Pons (tissue), 1 donor: ENCODE data around the gene MAP7D2.
A peak's percentile ranks its signal among the peaks of the same experiment; 100 is the strongest.

Experiments used
- DNase-seq: peaks from one replicate; pipeline ENCODE4 v3.0.0-alpha.2; 2016; ENCODE audit warnings: low spot score

MAP7D2 gene

GRCh38 chrX:20038966-20039365 lies 77.7 kb downstream of the MAP7D2 start:
- DNase-seq = no peak

GRCh38 chrX:20037186-20037585 lies 79.5 kb downstream of the MAP7D2 start:
- DNase-seq = no peak

- DNase-seq = no peak
Measured at GRCh38 chrX:20032201-20032600, 84.5 kb downstream of the MAP7D2 start.

GRCh38 chrX:20029728-20030127 lies 87.0 kb downstream of the MAP7D2 start:
- DNase-seq = no peak

GRCh38 chrX:20028588-20028987 lies 88.1 kb downstream of the MAP7D2 start:
- DNase-seq = no peak

GRCh38 chrX:20026278-20026677 lies 90.4 kb downstream of the MAP7D2 start:
- no peak for DNase-seq

GRCh38 chrX:20019672-20020365 lies 96.9 kb downstream of the MAP7D2 start:
- DNase-seq = no peak

GRCh38 chrX:20016616-20016945 lies 100.1 kb downstream of the MAP7D2 start:
- no peak for DNase-seq

- DNase-seq = no peak
Measured at GRCh38 chrX:20015945-20016615, 100.6 kb downstream of the MAP7D2 start.

GRCh38 chrX:20015422-20015821 lies 101.3 kb downstream of the MAP7D2 start:
- no peak for DNase-seq

- DNase-seq = no peak
Measured at GRCh38 chrX:20011608-20012007, 105.1 kb downstream of the MAP7D2 start.

- no peak for DNase-seq
Measured at GRCh38 chrX:20007962-20008622, 108.6 kb downstream of the MAP7D2 start.

- DNase-seq = no peak
Measured at GRCh38 chrX:20005883-20006282, 110.8 kb downstream of the MAP7D2 start.

- DNase-seq = no peak
Measured at GRCh38 chrX:20001588-20001987, 115.1 kb downstream of the MAP7D2 start.

GRCh38 chrX:19991350-19991718 lies 125.4 kb downstream of the MAP7D2 start:
- no peak for DNase-seq

GRCh38 chrX:19990556-19991349 lies 126.0 kb downstream of the MAP7D2 start, which contains the start of gene BCLAF3:
Gene BCLAF3 (minus strand): TSS chrX:19991061. CDS start chrX:19970264, 20,797 bp downstream.
- peak; percentile 79 for DNase-seq

- peak; percentile 6 for DNase-seq
Measured at GRCh38 chrX:19990151-19990555, 126.6 kb downstream of the MAP7D2 start.

- DNase-seq = no peak
Measured at GRCh38 chrX:19987856-19988255, 128.9 kb downstream of the MAP7D2 start.

GRCh38 chrX:19986531-19986930 lies 130.2 kb downstream of the MAP7D2 start:
- no peak for DNase-seq

GRCh38 chrX:19981947-19982346 lies 134.8 kb downstream of the MAP7D2 start:
- no peak for DNase-seq

- no peak for DNase-seq
Measured at GRCh38 chrX:19975845-19976244, 140.9 kb downstream of the MAP7D2 start.

GRCh38 chrX:19972984-19973383 lies 143.7 kb downstream of the MAP7D2 start:
- no peak for DNase-seq
